ENCODE measurements around the gene PHKG1.
"Not testable (repeated sequence)": the region's sequence is repeated elsewhere in the genome, so short reads cannot be mapped to it uniquely, and the experiment has no call there.

The PHKG1 gene

DNA sequence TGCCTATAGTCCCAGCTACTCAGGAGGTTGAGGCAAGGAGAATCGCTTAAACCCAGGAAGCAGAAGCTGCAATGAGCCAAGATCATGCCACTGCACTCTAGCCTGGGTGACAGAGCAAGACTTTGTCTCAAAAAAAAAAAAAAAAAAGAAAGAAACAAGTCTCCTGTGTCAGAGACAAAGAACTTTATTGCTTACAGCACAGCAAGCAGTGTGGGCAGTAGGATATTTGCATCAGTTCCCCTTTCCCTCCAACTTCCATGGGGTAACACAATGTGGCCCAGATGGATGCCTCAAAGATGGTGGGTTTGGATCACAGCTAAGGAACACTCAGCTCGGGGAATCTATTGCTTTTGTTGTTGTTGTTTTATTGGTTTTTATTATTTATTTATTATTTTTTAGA is 47.0 kb downstream of the PHKG1 start:
- not testable (repeated sequence) for H3K4me1 ChIP-seq (ENCODE audit: control insufficient read depth, insufficient read depth, low read length, poor library complexity, severe bottlenecking); H3K36me3 ChIP-seq (ENCODE audit: control insufficient read depth, insufficient read depth, low read length); H3K27ac ChIP-seq (ENCODE audit: insufficient read depth, low read length, poor library complexity, severe bottlenecking); H3K27me3 ChIP-seq (replicated peaks; ENCODE audit: control insufficient read depth, insufficient read depth, low read length, poor library complexity, severe bottlenecking); DNase-seq; H3K9me3 ChIP-seq (ENCODE audit: control insufficient read depth, low read length); H3K4me3 ChIP-seq (ENCODE audit: insufficient read depth, low read depth, low read length, poor library complexity, severe bottlenecking)

DNA sequence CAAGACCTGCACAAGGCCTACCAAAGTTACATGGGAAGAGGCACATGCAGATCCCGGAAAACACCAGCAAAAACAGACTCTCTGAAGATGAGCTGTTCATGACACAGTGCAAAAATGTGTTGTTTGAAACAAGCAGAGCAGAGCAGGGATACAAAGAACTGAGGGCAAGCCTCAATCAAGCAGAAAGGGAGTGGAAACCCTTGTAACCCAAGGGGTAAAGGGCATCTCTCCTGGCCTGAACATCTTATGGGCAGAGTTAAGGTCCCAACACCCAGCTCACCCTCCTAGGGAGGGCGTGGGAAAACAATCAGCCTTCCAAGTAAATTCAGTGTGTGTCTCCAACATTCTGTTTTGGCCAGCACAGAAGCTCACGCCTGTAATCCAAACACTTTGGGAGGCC is 52.0 kb downstream of the PHKG1 start:
- no peaks in the 10 kb centered on the region for H3K4me1 ChIP-seq (ENCODE audit: control insufficient read depth, insufficient read depth, low read length, poor library complexity, severe bottlenecking)
- H3K4me3 ChIP-seq (ENCODE audit: insufficient read depth, low read depth, low read length, poor library complexity, severe bottlenecking) = no peak overlapping the region
- no peak overlapping the region for H3K27ac ChIP-seq (ENCODE audit: insufficient read depth, low read length, poor library complexity, severe bottlenecking)
- no peaks in the 10 kb centered on the region for H3K27me3 ChIP-seq (replicated peaks; ENCODE audit: control insufficient read depth, insufficient read depth, low read length, poor library complexity, severe bottlenecking)
- no peak for DNase-seq
- no peaks in the 10 kb centered on the region for H3K9me3 ChIP-seq (ENCODE audit: control insufficient read depth, low read length)
- no peaks in the 10 kb centered on the region for H3K36me3 ChIP-seq (ENCODE audit: control insufficient read depth, insufficient read depth, low read length)

DNA sequence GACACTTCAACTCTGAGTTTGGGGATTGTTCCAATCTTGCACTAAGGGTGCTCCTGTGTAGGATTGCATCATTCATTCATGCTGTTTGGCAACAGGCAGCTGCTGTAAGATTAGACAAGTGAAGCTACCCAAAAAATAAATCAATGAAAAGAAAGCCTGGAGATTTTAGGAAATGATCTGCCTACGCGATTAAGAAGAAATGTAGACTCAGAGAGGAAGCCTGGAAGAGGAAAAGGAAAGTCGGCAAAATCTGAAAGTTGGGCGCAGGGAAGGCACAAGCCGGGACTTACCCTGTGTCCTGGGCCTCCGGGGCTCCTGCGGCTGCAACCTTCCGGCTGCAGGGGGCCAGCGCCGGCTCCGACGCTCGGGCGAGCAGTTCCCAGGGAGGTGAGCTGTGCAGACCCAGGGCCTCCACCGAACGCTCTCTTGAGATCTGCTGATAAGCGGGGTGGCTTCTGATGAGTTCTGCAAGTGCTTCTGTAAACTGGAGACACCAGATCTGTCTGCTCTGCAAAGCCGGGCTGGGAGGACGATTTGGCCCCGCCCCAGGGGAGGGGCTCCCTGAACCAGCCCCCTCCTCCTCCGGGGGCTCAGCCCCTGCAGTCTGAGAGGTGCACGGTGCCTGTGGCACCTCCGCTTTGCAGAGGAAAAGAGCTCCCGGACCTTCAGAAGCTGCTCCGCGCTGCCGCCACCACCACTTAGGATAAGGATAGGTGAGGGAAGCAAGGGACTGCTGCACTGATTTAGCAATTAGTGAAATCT is 58.9 kb downstream of the PHKG1 start:
- Histone ChIP-seq H3K4me3 (ENCODE audit: insufficient read depth, low read depth, low read length, poor library complexity, severe bottlenecking) (peak overlapping the region; percentile 91), H3K9me3 (ENCODE audit: control insufficient read depth, low read length) (no peaks in the 10 kb centered on the region), H3K4me1 (ENCODE audit: control insufficient read depth, insufficient read depth, low read length, poor library complexity, severe bottlenecking) (no peaks in the 10 kb centered on the region), H3K36me3 (ENCODE audit: control insufficient read depth, insufficient read depth, low read length) (no peaks in the 10 kb centered on the region), H3K27me3 (replicated peaks; ENCODE audit: control insufficient read depth, insufficient read depth, low read length, poor library complexity, severe bottlenecking) (no peaks in the 10 kb centered on the region), H3K27ac (ENCODE audit: insufficient read depth, low read length, poor library complexity, severe bottlenecking) (peak overlapping the region; percentile 37)
- peak; percentile 40 to 61 (median 53) for DNase-seq

DNA sequence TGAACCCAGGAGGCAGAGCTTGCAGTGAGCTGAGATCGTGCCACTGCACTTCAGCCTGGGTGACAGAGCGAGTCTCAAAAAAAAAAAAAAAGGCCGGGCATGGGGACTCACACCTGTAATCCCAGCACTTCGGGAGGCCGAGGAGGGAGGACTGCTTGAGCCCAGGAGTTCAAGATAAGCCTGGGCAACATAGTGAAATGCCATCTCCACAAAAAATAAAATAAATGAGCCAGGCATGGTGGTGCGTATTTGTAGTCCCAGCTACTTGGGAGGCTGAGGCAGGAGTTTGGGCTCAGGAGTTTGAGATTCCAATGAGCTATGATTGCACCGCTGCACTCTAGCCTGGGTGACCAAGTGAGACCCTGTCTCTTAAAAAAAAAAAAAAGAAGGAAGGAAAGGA is 60.2 kb downstream of the PHKG1 start:
- not testable (repeated sequence) for H3K9me3 ChIP-seq (ENCODE audit: control insufficient read depth, low read length); DNase-seq; H3K36me3 ChIP-seq (ENCODE audit: control insufficient read depth, insufficient read depth, low read length); H3K4me3 ChIP-seq (ENCODE audit: insufficient read depth, low read depth, low read length, poor library complexity, severe bottlenecking); H3K4me1 ChIP-seq (ENCODE audit: control insufficient read depth, insufficient read depth, low read length, poor library complexity, severe bottlenecking); H3K27ac ChIP-seq (ENCODE audit: insufficient read depth, low read length, poor library complexity, severe bottlenecking); H3K27me3 ChIP-seq (replicated peaks; ENCODE audit: control insufficient read depth, insufficient read depth, low read length, poor library complexity, severe bottlenecking)

DNA sequence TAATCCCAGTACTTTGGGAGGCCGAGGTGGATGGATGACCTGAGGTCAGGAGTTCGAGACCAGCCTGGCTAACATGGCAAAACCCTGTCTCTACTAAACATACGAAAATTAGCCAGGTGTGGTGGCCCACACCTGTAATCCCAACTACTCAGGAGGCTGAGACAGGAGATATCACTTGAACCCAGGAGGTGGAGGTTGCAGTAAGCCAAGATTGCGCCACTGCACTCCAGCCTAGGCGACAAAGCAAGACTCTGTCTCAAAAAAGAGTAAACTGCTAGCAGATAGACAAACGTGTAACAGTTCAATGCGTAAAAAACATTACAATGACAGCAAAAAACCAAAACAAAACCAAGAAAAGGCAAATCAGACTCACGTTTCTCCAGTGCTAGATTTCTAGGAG is 61.2 kb downstream of the PHKG1 start:
- not testable (repeated sequence) for H3K27me3 ChIP-seq (replicated peaks; ENCODE audit: control insufficient read depth, insufficient read depth, low read length, poor library complexity, severe bottlenecking); H3K4me3 ChIP-seq (ENCODE audit: insufficient read depth, low read depth, low read length, poor library complexity, severe bottlenecking); H3K36me3 ChIP-seq (ENCODE audit: control insufficient read depth, insufficient read depth, low read length); H3K4me1 ChIP-seq (ENCODE audit: control insufficient read depth, insufficient read depth, low read length, poor library complexity, severe bottlenecking); H3K9me3 ChIP-seq (ENCODE audit: control insufficient read depth, low read length); H3K27ac ChIP-seq (ENCODE audit: insufficient read depth, low read length, poor library complexity, severe bottlenecking); DNase-seq

DNA sequence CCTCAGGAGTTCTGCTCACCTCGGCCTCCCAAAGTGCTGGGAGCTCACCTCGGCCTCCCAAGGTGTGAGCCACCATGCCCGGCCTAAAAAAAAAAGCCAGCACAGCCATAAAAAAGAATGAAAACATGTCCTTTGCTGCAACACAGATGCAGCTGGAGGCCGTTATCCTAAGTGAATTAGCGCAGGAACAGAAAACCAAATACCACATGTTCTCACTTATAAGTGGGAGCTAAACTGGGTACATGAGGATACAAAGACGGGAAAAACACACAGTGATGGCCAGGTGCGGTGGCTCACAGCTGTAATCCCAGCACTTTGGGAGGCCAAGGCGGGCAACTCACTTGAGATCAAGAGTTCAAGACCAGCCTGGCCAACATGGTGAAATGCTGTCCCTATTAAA is 62.4 kb downstream of the PHKG1 start:
- no peaks in the 10 kb centered on the region for H3K36me3 ChIP-seq (ENCODE audit: control insufficient read depth, insufficient read depth, low read length)

More for the DNA sequence above, 62.4 kb downstream of the PHKG1 start:
- Histone ChIP-seq H3K4me1 (ENCODE audit: control insufficient read depth, insufficient read depth, low read length, poor library complexity, severe bottlenecking) (no peaks in the 10 kb centered on the region), H3K4me3 (ENCODE audit: insufficient read depth, low read depth, low read length, poor library complexity, severe bottlenecking) (no peak overlapping the region), H3K9me3 (ENCODE audit: control insufficient read depth, low read length) (no peaks in the 10 kb centered on the region), H3K27ac (ENCODE audit: insufficient read depth, low read length, poor library complexity, severe bottlenecking) (no peak overlapping the region), H3K27me3 (replicated peaks; ENCODE audit: control insufficient read depth, insufficient read depth, low read length, poor library complexity, severe bottlenecking) (no peaks in the 10 kb centered on the region)
- DNase-seq = no peak
